HepG2 (cell line): Measurements from ENCODE around the gene RBBP8NL. TPM values are rescaled to one million over a fixed set of nuclear protein-coding genes. Genes with fewer than 3 reads are reported as not detected.
A peak's percentile ranks its signal among the peaks of the same experiment; 100 is the strongest.

ENCODE experiments used
- AGO2 ChIP-seq: fragments of 200-400 bp; formaldehyde crosslinking; optimal IDR thresholded peaks from 2 replicates; pipeline ENCODE3; 2017; ENCODE audit warnings: mild to moderate bottlenecking, low read depth, low read length, moderate library complexity
- BRD4 ChIP-seq: sonication (generic); formaldehyde crosslinking; IDR thresholded peaks from 2 replicates; pipeline ENCODE4 v1.4.0; 2020; ENCODE audit warnings: missing genetic modification reagents
- BRF2 ChIP-seq: sonication (generic); formaldehyde crosslinking; IDR thresholded peaks from 2 replicates; pipeline ENCODE4 v1.8.1; 2022; ENCODE audit warnings: mild to moderate bottlenecking, missing genetic modification reagents
- CENPBD1 ChIP-seq: sonication (generic); formaldehyde crosslinking; IDR thresholded peaks from 2 replicates; pipeline ENCODE4 v1.8.0; 2022; ENCODE audit warnings: missing genetic modification reagents, low read depth, mild to moderate bottlenecking, borderline replicate concordance
- FOSL1 ChIP-seq: sonication (generic); formaldehyde crosslinking; IDR thresholded peaks from 2 replicates; pipeline ENCODE4 v1.9.0; 2021; ENCODE audit warnings: missing genetic modification reagents, borderline replicate concordance
- MAZ ChIP-seq, 2 experiments: sonication (generic) in 1 of 2; formaldehyde crosslinking in 1 of 2; IDR thresholded peaks; 2 replicates each; pipeline versions ENCODE4 v1.5.0 to v1.6.1; 2012 to 2020; ENCODE audit warnings: low read depth in 2 of 2, mild to moderate bottlenecking in 2 of 2, borderline replicate concordance in 1 of 2, improper control_type of control experiment in 1 of 2, low read length in 1 of 2, missing genetic modification reagents in 1 of 2, moderate library complexity in 1 of 2
- NFKBIZ ChIP-seq: IDR thresholded peaks from 2 replicates; pipeline ENCODE4 v1.6.1; 2018; ENCODE audit warnings: missing genetic modification reagents, missing compliant biosample characterization
- POGZ ChIP-seq: sonication (generic); formaldehyde crosslinking; IDR thresholded peaks from 2 replicates; pipeline ENCODE4 v1.4.0; 2020; ENCODE audit warnings: mild to moderate bottlenecking, missing genetic modification reagents
- POLR2G ChIP-seq: fragments of 200-400 bp; formaldehyde crosslinking; IDR thresholded peaks from 2 replicates; pipeline ENCODE4 v1.6.1; 2018; ENCODE audit warnings: mild to moderate bottlenecking, low read depth, low read length, moderate library complexity
- TEAD2 ChIP-seq: sonication (generic); formaldehyde crosslinking; IDR thresholded peaks from 2 replicates; pipeline ENCODE4 v1.9.0; 2021; ENCODE audit warnings: missing genetic modification reagents
- TMF1 ChIP-seq: sonication (generic); formaldehyde crosslinking; IDR thresholded peaks from 2 replicates; pipeline ENCODE4 v1.8.1; 2022; ENCODE audit warnings: low read depth, missing genetic modification reagents
- ZIK1 ChIP-seq: sonication (generic); formaldehyde crosslinking; IDR thresholded peaks from 2 replicates; pipeline ENCODE4 v1.5.0; 2020; ENCODE audit warnings: mild to moderate bottlenecking, low read depth, missing genetic modification reagents, borderline replicate concordance
- ZNF234 ChIP-seq: sonication (generic); formaldehyde crosslinking; conservative IDR thresholded peaks from 2 replicates; pipeline ENCODE4 v1.5.1; 2020; ENCODE audit warnings: mild to moderate bottlenecking, missing genetic modification reagents
- ZNF343 ChIP-seq: sonication (generic); formaldehyde crosslinking; IDR thresholded peaks from 2 replicates; pipeline ENCODE4 v1.4.0; 2020; ENCODE audit warnings: mild to moderate bottlenecking, missing genetic modification reagents
- ZNF549 ChIP-seq: sonication (generic); formaldehyde crosslinking; IDR thresholded peaks from 2 replicates; pipeline ENCODE4 v1.5.0; 2020; ENCODE audit warnings: missing genetic modification reagents
- ZNF598 ChIP-seq: sonication (generic); formaldehyde crosslinking; IDR thresholded peaks from 2 replicates; pipeline ENCODE4 v1.5.1; 2020; ENCODE audit warnings: mild to moderate bottlenecking, missing genetic modification reagents, borderline replicate concordance
- ZNF747 ChIP-seq: sonication (generic); formaldehyde crosslinking; IDR thresholded peaks from 2 replicates; pipeline ENCODE4 v1.8.1; 2023; ENCODE audit warnings: missing genetic modification reagents, mild to moderate bottlenecking, borderline replicate concordance
- ZNF775 ChIP-seq: sonication (generic); formaldehyde crosslinking; IDR thresholded peaks from 2 replicates; pipeline ENCODE4 v1.4.0; 2020; ENCODE audit warnings: missing genetic modification reagents, mild to moderate bottlenecking, moderate library complexity, borderline replicate concordance
- polyA plus RNA-seq, 8 experiments: library from polyadenylated mRNA; depleted of rRNA in 3 of 8; stranded (reverse) in 7 of 8; unstranded in 1 of 8; fragments of >200 nt; fragmentation: Illumina TruSeq in 4 of 8; extraction: Trizol in 4 of 8; gene quantifications; 2 replicates each; pipeline versions ENCODE4 v1.2.1 to v1.2.3, GENCODE V29; 2011 to 2016; ENCODE audit warnings: low read depth in 4 of 8, missing spikeins in 1 of 8, mixed read lengths in 1 of 8; ENCODE audit not compliant: insufficient read depth in 1 of 8
- total RNA-seq, 5 experiments: library from RNA; depleted of rRNA; stranded (reverse); fragments of >200 nt; fragmentation: Illumina TruSeq; extraction: Trizol; gene quantifications; 2 replicates each; pipeline ENCODE4 v1.2.3, GENCODE V29; 2016; ENCODE audit warnings: low read depth in 1 of 5
- TF ChIP-seq, protein P1 (sequence below): sonication (generic); formaldehyde crosslinking; IDR thresholded peaks from 2 replicates; pipeline ENCODE4 v1.5.0; 2020; ENCODE audit warnings: missing genetic modification reagents
- TF ChIP-seq, protein P2 (sequence below): sonication (generic); formaldehyde crosslinking; IDR thresholded peaks from 2 replicates; pipeline ENCODE4 v1.4.0; 2020; ENCODE audit warnings: mild to moderate bottlenecking, missing genetic modification reagents
- TF ChIP-seq, protein P3 (sequence below): sonication (generic); formaldehyde crosslinking; IDR thresholded peaks from 2 replicates; pipeline ENCODE4 v1.5.0; 2020; ENCODE audit warnings: missing genetic modification reagents
- TF ChIP-seq, protein P4 (sequence below): sonication (generic); formaldehyde crosslinking; IDR thresholded peaks from 2 replicates; pipeline ENCODE4 v1.4.0; 2020; ENCODE audit warnings: mild to moderate bottlenecking, missing genetic modification reagents

RBBP8NL gene
- total and polyA plus RNA-seq, 2 of the 13 experiments (the other 11 are each of a cell fraction or from before 2014, with no cell fraction given): 0.69 to 0.86 TPM

GRCh38 chr20:62370115-62370806 is 57.1 kb downstream of the RBBP8NL start (continued):
- TF ChIP-seq CENPBD1: no peak
- TF ChIP-seq, protein P1, sequence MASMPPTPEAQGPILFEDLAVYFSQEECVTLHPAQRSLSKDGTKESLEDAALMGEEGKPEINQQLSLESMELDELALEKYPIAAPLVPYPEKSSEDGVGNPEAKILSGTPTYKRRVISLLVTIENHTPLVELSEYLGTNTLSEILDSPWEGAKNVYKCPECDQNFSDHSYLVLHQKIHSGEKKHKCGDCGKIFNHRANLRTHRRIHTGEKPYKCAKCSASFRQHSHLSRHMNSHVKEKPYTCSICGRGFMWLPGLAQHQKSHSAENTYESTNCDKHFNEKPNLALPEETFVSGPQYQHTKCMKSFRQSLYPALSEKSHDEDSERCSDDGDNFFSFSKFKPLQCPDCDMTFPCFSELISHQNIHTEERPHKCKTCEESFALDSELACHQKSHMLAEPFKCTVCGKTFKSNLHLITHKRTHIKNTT (CRISPR knock-in tag): no peak
- peak; percentile 30; the same call in 1 of the 2 replicates for TF ChIP-seq TMF1 (CRISPR knock-in tag)
- TF ChIP-seq ZNF775 (CRISPR knock-in tag): no peak
- peak; percentile 67; the same call in 1 of the 2 replicates for TF ChIP-seq ZIK1
- TF ChIP-seq ZNF234 (CRISPR knock-in tag): peak; percentile 77; the same call in 1 of the 2 replicates
- TF ChIP-seq TEAD2 (CRISPR knock-in tag): 0 out of 2 replicates have a peak, but pooled peaks have one; percentile 71
- TF ChIP-seq, protein P2, sequence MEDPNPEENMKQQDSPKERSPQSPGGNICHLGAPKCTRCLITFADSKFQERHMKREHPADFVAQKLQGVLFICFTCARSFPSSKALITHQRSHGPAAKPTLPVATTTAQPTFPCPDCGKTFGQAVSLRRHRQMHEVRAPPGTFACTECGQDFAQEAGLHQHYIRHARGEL (CRISPR knock-in tag): 0 out of 2 replicates have a peak, but pooled peaks have one; percentile 25
- TF ChIP-seq POLR2G: peak; percentile 57; the same call in 1 of the 2 replicates
- 0 out of 2 replicates have a peak, but pooled peaks have one; percentile 12 for TF ChIP-seq ZNF343 (CRISPR knock-in tag)
- peak; percentile 37; the same call in 1 of the 2 replicates for TF ChIP-seq ZNF747 (CRISPR knock-in tag)
- peak; percentile 9; the same call in 1 of the 2 replicates for TF ChIP-seq POGZ (CRISPR knock-in tag)
- peak; percentile 78 for TF ChIP-seq AGO2
- TF ChIP-seq BRD4 (CRISPR knock-in tag): peak; percentile 31; the same call in 1 of the 2 replicates
- no peak for TF ChIP-seq ZNF549 (CRISPR knock-in tag)
- TF ChIP-seq FOSL1 (CRISPR knock-in tag): peak; percentile 11; the same call in 1 of the 2 replicates
- TF ChIP-seq ZNF598 (CRISPR knock-in tag): no peak
- TF ChIP-seq, protein P3, sequence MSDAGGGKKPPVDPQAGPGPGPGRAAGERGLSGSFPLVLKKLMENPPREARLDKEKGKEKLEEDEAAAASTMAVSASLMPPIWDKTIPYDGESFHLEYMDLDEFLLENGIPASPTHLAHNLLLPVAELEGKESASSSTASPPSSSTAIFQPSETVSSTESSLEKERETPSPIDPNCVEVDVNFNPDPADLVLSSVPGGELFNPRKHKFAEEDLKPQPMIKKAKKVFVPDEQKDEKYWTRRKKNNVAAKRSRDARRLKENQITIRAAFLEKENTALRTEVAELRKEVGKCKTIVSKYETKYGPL: peak; percentile 70; the same call in 1 of the 2 replicates
- TF ChIP-seq, protein P4, sequence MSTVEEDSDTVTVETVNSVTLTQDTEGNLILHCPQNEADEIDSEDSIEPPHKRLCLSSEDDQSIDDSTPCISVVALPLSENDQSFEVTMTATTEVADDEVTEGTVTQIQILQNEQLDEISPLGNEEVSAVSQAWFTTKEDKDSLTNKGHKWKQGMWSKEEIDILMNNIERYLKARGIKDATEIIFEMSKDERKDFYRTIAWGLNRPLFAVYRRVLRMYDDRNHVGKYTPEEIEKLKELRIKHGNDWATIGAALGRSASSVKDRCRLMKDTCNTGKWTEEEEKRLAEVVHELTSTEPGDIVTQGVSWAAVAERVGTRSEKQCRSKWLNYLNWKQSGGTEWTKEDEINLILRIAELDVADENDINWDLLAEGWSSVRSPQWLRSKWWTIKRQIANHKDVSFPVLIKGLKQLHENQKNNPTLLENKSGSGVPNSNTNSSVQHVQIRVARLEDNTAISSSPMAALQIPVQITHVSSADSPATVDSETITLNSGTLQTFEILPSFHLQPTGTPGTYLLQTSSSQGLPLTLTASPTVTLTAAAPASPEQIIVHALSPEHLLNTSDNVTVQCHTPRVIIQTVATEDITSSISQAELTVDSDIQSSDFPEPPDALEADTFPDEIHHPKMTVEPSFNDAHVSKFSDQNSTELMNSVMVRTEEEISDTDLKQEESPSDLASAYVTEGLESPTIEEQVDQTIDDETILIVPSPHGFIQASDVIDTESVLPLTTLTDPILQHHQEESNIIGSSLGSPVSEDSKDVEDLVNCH: no peak
- TF ChIP-seq BRF2 (CRISPR knock-in tag): no peak
- no peak for TF ChIP-seq MAZ (IDR thresholded peaks at IDR 0.05; ENCODE audit: borderline replicate concordance, low read depth, low read length)
- TF ChIP-seq MAZ (CRISPR knock-in tag; IDR thresholded peaks at IDR 0.05; ENCODE audit: low read depth): peak; percentile 84
- peak; percentile 24; the same call in 1 of the 2 replicates for TF ChIP-seq NFKBIZ (CRISPR knock-in tag)
